ENCODE measurements around the gene NEO1.

GRCh38 chr15:73308305-73308704 is 256.0 kb downstream of the NEO1 start:
- TF ChIP-seq CTCF (IDR thresholded peaks at IDR 0.05) (no peak), POLR2A (IDR thresholded peaks at IDR 0.05) (no peak)
